K562 (cell line): ENCODE data around the gene VSIG1. TPM values are rescaled to one million over a fixed set of nuclear protein-coding genes. Genes with fewer than 3 reads are reported as not detected.

Source experiments
- CBFA2T3 ChIP-seq: fragments of 450-650 bp; IDR thresholded peaks from 2 replicates; pipeline ENCODE4 v1.6.1; 2017
- E2F1 ChIP-seq: sonication (generic); formaldehyde crosslinking; IDR thresholded peaks from 2 replicates; pipeline ENCODE4 v1.8.1; 2023; ENCODE audit warnings: mild to moderate bottlenecking, missing genetic modification reagents, moderate library complexity
- ETV5 ChIP-seq: sonication (generic); formaldehyde crosslinking; IDR thresholded peaks from 2 replicates; pipeline ENCODE4 v1.4.0; 2020; ENCODE audit warnings: low read depth, mild to moderate bottlenecking, missing genetic modification reagents
- MED1 ChIP-seq: sonication (generic); formaldehyde crosslinking; IDR thresholded peaks from 2 replicates; pipeline ENCODE4 v1.8.1; 2023; ENCODE audit warnings: missing genetic modification reagents, borderline replicate concordance
- RAD21 ChIP-seq, 2 experiments: fragments of 250-450 bp in 1 of 2; fragments of 450-650 bp in 1 of 2; sonication (Bioruptor Pico) in 1 of 2; formaldehyde crosslinking in 1 of 2; IDR thresholded peaks in 1 of 2; conservative IDR thresholded peaks in 1 of 2; 2 replicates each; pipeline versions ENCODE4 v1.4.0 to v1.8.0; 2020 to 2022; ENCODE audit warnings: mild to moderate bottlenecking in 2 of 2, moderate library complexity in 1 of 2
- RB1 ChIP-seq: fragments of 450-650 bp; IDR thresholded peaks from 2 replicates; pipeline ENCODE4 v1.6.1; 2017; ENCODE audit warnings: low read depth, mild to moderate bottlenecking
- REST ChIP-seq, 2 experiments: fragments of 450-650 bp; formaldehyde crosslinking in 1 of 2; IDR thresholded peaks; 2 replicates each; pipeline versions ENCODE4 v1.4.0 to v1.6.1; 2014 to 2020; ENCODE audit warnings: mild to moderate bottlenecking in 2 of 2, borderline replicate concordance in 1 of 2, low read depth in 1 of 2
- SETDB1 ChIP-seq: IDR thresholded peaks from one replicate; pipeline ENCODE4 v1.6.1; 2012; ENCODE audit warnings: low read length, control low read depth, inconsistent platforms
- SMC3 ChIP-seq: conservative IDR thresholded peaks from 2 replicates; pipeline ENCODE4 v1.6.1; 2011; ENCODE audit warnings: low read depth, low read length, improper control_type of control experiment; ENCODE audit not compliant: insufficient read depth
- VEZF1 ChIP-seq: fragments of 200-800 bp; sonication (Bioruptor generic); IDR thresholded peaks from 2 replicates; pipeline ENCODE4 v1.6.1; 2017; ENCODE audit warnings: missing genetic modification characterization, missing compliant biosample characterization
- ZBTB9 ChIP-seq: fragments of 450-650 bp; formaldehyde crosslinking; IDR thresholded peaks from 2 replicates; pipeline ENCODE4 v1.4.0; 2020; ENCODE audit warnings: mild to moderate bottlenecking, moderate library complexity
- ZNF395 ChIP-seq: fragments of 200-800 bp; sonication (Bioruptor generic); IDR thresholded peaks from 2 replicates; pipeline ENCODE4 v1.6.1; 2017; ENCODE audit warnings: missing genetic modification characterization, missing compliant biosample characterization
- polyA plus RNA-seq, 8 experiments: library from polyadenylated mRNA; depleted of rRNA in 4 of 8; stranded (reverse) in 5 of 8; unstranded in 3 of 8; fragments of >200 nt; fragmentation: Nextera tagmentation in 2 of 8; fragmentation: Illumina TruSeq in 1 of 8; extraction: Ambion mirVana in 2 of 8; extraction: Trizol in 1 of 8; gene quantifications; 2 replicates each; pipeline versions ENCODE4 v1.2.1 to v1.2.3, GENCODE V29; 2011 to 2014; ENCODE audit warnings: inconsistent platforms in 1 of 8, missing spikeins in 1 of 8
- total RNA-seq, 7 experiments: library from RNA; depleted of rRNA in 6 of 7; stranded (reverse); fragments of >200 nt in 6 of 7; fragmentation: Illumina TruSeq in 2 of 7; extraction: Trizol in 2 of 7; gene quantifications; 2 replicates each; pipeline versions ENCODE4 v1.2.1 to v1.2.3, GENCODE V29; 2011 to 2021; ENCODE audit warnings: low replicate concordance in 1 of 7

VSIG1 gene
- total and polyA plus RNA-seq, 9 of the 15 experiments (the other 6 are each of a cell fraction or from before 2014, with no cell fraction given): not detected

- TF ChIP-seq ZBTB9 (CRISPR knock-in tag) (no peak), RAD21 (CRISPR knock-in tag; conservative IDR thresholded peaks at IDR 0.05 in 1 of 2, IDR thresholded peaks at IDR 0.05 in 1 of 2) (peak; percentile 39 to 71; a peak in 3 of 4 replicates), RB1 (0 out of 2 replicates have a peak, but pooled peaks have one; percentile 23), CBFA2T3 (no peak), ETV5 (CRISPR knock-in tag) (no peak), VEZF1 (CRISPR knock-in tag) (no peak), SMC3 (peak; percentile 49; the same call in 1 of the 2 replicates), E2F1 (CRISPR knock-in tag) (no peak), MED1 (CRISPR knock-in tag) (no peak), SETDB1 (no peak), ZNF395 (CRISPR knock-in tag) (no peak), REST (IDR thresholded peaks at IDR 0.05; ENCODE audit: borderline replicate concordance) (peak; percentile 64; the same call in 1 of the 2 replicates), REST (CRISPR knock-in tag; IDR thresholded peaks at IDR 0.05; ENCODE audit: low read depth) (no peak)
Measured at GRCh38 chrX:108020631-108021030, 24.2 kb upstream of the VSIG1 start (continued).
